CD4-positive, alpha-beta T cell treated with Interleukin-4 for 4 hours (primary cell): ENCODE data around the gene CDH13.
A peak's percentile ranks its signal among the peaks of the same experiment; 100 is the strongest.

Experiments
- DNase-seq: peaks from one replicate; pipeline ENCODE4 v3.0.0-alpha.2; 2020

CDH13 gene

GRCh38 chr16:83830769-83831455, 1204.1 kb downstream of the CDH13 start:
- no peak for DNase-seq

- DNase-seq: no peak
Measured at GRCh38 chr16:83831456-83831987, 1204.8 kb downstream of the CDH13 start.

DNA sequence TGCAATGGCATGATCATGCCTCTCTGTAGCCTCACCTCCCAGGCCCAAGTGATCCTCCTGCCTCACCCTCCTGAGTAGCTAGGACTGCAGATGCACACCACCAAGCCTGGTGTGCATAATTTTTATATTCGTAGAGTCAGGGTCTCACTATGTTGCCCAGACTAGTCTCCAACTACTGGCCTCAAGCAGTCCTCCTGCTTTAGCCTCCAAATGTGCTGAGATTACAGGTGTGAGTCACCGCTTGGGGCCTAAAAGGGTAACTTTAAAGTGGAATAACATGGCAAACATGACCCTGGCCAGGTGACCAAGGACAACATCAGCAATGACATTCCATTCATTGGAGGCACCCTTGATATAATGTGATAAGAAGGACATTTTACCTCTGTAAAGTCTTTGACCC, 1207.2 kb downstream of the CDH13 start:
- no peak for DNase-seq

- DNase-seq: peak; percentile 14
Measured at GRCh38 chr16:83835586-83836566, 1209.1 kb downstream of the CDH13 start.

DNA sequence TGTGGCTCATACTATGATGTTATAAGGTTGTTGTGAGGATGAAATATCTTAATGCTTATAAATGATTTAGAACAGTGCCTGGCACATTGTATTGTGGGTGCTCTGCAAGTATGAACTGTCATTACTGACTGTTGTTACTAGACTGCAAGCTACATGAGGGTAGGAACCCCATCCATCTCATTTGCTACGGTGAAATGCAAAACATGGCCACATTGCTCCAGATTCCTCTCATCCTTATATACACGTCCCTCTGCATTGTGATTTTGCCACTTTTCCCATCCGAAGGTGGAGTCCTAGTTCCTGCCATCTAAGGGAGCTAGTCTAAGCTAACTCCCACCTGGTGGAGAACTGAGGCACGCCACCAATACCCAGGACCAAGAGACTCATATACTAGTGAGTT, 1210.8 kb downstream of the CDH13 start:
- DNase-seq: no peak

GRCh38 chr16:83838151-83838550, 1211.4 kb downstream of the CDH13 start:
- no peak for DNase-seq

GRCh38 chr16:83839561-83839960, 1212.8 kb downstream of the CDH13 start:
- no peak for DNase-seq

GRCh38 chr16:83840060-83840617, 1213.4 kb downstream of the CDH13 start:
- no peak for DNase-seq

GRCh38 chr16:83842291-83842690, 1215.5 kb downstream of the CDH13 start:
- DNase-seq: no peak

- no peak for DNase-seq
Measured at GRCh38 chr16:83842756-83843507, 1216.2 kb downstream of the CDH13 start.

- DNase-seq: no peak
Measured at GRCh38 chr16:83843657-83844056, 1216.9 kb downstream of the CDH13 start.

- DNase-seq: no peak
Measured at GRCh38 chr16:83845263-83845662, 1218.5 kb downstream of the CDH13 start.

DNA sequence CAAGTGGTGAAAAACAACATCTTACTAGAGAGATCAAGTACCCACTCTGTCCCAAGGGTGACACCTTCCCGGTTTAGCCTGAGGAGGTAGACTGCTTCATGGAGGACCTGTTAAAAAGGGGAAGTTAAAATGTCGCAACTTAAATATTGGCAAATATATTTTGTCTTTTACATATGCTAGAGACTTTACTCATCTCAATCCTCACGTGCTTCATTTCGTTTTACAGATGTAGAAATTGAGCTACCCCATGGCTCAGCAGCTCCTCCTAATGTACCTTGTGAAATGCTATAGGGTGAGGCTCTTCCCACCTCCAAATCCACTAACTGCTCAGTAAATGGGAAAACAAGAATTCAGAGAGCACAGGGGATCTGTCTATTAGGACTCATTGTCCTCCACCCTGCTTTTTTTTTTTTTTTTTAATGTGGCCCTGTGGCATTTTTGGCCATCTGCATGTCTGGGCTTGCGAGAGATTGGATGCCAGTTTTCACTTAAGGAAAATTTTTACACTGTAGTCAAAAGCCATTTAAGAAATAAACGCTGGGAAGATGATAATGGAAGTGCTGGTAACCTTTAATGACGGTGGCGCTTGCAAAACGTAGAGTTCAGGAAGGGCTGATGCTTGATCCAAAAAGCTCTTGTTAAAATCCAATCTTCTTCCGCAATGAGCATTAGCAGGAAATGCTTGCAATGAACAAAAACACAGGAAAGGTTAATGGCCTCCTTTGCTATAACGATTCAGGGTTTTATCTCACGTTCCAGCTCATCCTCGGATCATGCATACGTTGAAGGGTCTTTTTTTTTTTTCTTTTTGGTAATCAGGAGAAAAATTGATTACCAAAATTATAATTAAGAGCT, 1220.8 kb downstream of the CDH13 start:
- no peak for DNase-seq

GRCh38 chr16:83849421-83849820, 1222.7 kb downstream of the CDH13 start:
- no peak for DNase-seq
